ENCODE measurements around the gene ABLIM2.

ABLIM2 gene

DNA sequence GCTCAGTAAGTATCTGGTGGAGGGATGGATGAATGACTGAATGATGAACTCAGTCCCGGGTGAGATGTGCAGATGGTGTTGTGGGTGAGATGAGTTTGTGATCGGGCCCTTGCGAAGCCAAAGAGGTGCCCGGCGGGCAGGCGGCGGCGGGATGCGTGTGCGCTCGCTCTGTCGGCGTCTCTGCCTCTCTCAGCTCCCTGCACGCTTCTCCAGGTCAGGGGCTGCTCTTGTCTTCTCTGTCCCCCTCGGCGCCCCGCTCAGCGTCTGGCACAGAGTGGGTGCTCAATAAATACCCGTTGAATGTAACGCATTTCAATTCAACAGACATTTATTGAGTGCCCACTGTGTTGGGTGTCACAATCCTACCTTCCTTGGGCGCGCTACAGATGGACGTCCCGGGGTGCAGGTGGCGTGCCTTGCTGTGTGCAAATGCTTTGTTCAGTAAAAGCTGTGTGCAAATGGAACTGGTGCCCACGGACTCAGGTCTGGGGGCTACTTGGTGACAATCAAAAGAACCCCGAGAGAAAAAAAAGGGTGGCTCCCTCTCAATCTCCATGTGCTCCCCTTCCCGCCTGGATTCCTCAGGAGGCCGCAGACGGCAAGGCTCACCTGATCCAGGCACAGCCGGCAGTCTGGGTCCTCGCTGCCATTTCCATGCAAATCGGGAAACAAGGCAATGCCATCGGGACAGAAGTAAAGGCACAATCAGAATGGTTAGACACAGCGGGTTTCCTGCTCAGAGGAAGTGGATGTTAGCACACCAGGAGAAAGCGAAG is 153.4 kb downstream of the ABLIM2 start:
- H3K79me1 ChIP-seq (ENCODE audit: low read length), result no peaks in the 10 kb centered on the region
- no peak overlapping the region for H3K18ac ChIP-seq (ENCODE audit: low read length)
- H4K8ac ChIP-seq (ENCODE audit: low read depth, low read length), result no peak overlapping the region
- H3K27ac ChIP-seq (ENCODE audit: low read depth, low read length), result no peak overlapping the region
- no peak overlapping the region for H3K4me3 ChIP-seq (ENCODE audit: low read length)
- H3K36me3 ChIP-seq (ENCODE audit: control insufficient read depth, insufficient read depth, low read length), result no peaks in the 10 kb centered on the region
- no peak overlapping the region for H3K23ac ChIP-seq (ENCODE audit: low read length)
- H3K4me2 ChIP-seq (ENCODE audit: low read length), result no peak overlapping the region
- no peak for DNase-seq
- H3K56ac ChIP-seq (ENCODE audit: low read length), result no peak overlapping the region
- WGBS (ENCODE audit: extremely low coverage, insufficient coverage, low lambda C conversion rate), result no CpG with 5 or more reads among the region's 36 CpGs
- H3K4ac ChIP-seq (ENCODE audit: low read depth, low read length), result no peak overlapping the region
- H3K27me3 ChIP-seq (ENCODE audit: insufficient read depth, low read length, poor library complexity), result no peaks in the 10 kb centered on the region
- no peaks in the 10 kb centered on the region for H3K79me2 ChIP-seq (ENCODE audit: control insufficient read depth, insufficient read depth, low read length)
- H2BK15ac ChIP-seq (replicated peaks; ENCODE audit: low read depth), result no peak overlapping the region
- H3K9ac ChIP-seq (ENCODE audit: low read length), result no peak overlapping the region
- no peaks in the 10 kb centered on the region for H3K4me1 ChIP-seq (ENCODE audit: control insufficient read depth, low read depth, low read length)
- no peak overlapping the region for H2AK5ac ChIP-seq (ENCODE audit: low read length)
- H2BK120ac ChIP-seq (ENCODE audit: low read depth, low read length), result no peak overlapping the region
- no peak overlapping the region for H4K5ac ChIP-seq (ENCODE audit: low read length)
- no peak overlapping the region for H2BK5ac ChIP-seq (ENCODE audit: low read length)

DNA sequence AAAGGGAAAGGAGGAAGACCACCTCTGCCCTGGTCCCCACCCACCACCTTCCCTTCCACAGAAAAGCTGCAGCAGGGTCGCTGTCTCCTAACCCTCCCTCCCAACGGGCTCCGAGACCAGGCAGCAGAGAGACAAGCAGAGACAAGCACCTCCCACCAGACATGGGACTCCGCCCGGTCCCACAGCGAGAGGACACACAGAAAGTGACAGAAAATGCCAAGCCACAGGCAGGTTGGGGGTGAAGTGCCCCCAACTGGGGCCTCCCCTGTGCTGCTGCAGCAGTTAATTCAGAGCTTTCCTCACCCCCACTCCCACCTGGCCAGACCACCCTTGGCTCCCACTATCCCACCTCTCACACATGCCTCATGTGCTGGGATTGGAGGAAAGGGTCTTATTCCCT is 154.5 kb downstream of the ABLIM2 start:
- Histone ChIP-seq H4K8ac (ENCODE audit: low read depth, low read length) (no peak overlapping the region), H3K18ac (ENCODE audit: low read length) (no peak overlapping the region), H3K27ac (ENCODE audit: low read depth, low read length) (no peak overlapping the region), H3K79me2 (ENCODE audit: control insufficient read depth, insufficient read depth, low read length) (no peaks in the 10 kb centered on the region), H3K4me2 (ENCODE audit: low read length) (no peak overlapping the region), H2AK5ac (ENCODE audit: low read length) (no peak overlapping the region), H2BK5ac (ENCODE audit: low read length) (no peak overlapping the region), H3K4me3 (ENCODE audit: low read length) (no peak overlapping the region), H2BK15ac (replicated peaks; ENCODE audit: low read depth) (no peak overlapping the region), H3K56ac (ENCODE audit: low read length) (peak overlapping the region; percentile 8), H3K23ac (ENCODE audit: low read length) (no peak overlapping the region), H3K4ac (ENCODE audit: low read depth, low read length) (no peak overlapping the region), H3K27me3 (ENCODE audit: insufficient read depth, low read length, poor library complexity) (no peaks in the 10 kb centered on the region), H4K5ac (ENCODE audit: low read length) (no peak overlapping the region), H3K36me3 (ENCODE audit: control insufficient read depth, insufficient read depth, low read length) (no peaks in the 10 kb centered on the region), H2BK120ac (ENCODE audit: low read depth, low read length) (no peak overlapping the region), H3K79me1 (ENCODE audit: low read length) (no peaks in the 10 kb centered on the region), H3K4me1 (ENCODE audit: control insufficient read depth, low read depth, low read length) (no peaks in the 10 kb centered on the region), H3K9ac (ENCODE audit: low read length) (no peak overlapping the region)
- DNase-seq, result no peak
- WGBS (ENCODE audit: extremely low coverage, insufficient coverage, low lambda C conversion rate), result no CpG with 5 or more reads among the region's 6 CpGs

DNA sequence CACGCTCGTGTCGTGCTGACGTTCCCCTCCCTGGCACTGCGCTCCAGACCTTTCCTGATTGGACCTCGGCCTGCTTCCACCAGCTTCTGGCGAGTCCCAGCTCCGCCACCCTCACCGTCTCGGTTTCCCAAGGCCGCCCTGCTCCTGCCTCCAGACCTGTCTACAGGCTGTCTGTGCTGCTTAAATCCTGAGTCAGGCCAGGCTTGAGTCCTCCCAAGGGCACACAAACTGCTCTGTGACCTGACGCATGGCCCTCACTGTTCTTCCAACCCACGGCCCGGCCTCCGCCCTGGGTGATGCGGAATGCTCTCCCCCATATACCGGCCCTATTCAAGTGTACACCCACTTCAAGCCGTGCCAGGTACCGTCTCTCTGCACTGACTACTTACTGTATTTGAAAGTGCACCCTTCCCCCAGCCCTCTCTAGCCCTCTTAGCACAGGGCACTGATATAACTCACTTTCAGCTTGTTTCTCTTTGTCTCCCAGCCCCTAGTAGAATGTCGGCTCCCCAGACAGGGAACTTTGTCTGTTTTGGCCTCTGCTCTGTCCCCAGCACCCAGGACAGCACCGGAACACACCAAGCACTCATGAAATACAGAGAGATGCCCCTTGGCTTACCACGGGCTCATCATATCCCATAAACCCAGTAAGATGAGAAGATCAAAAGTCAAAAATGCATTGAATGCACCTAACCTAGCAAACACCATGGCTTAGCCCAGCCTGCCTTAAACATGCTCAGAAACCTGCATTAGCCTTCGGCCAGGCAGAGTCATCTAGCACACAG is 155.9 kb downstream of the ABLIM2 start:
- no peaks in the 10 kb centered on the region for H3K36me3 ChIP-seq (ENCODE audit: control insufficient read depth, insufficient read depth, low read length)
- H3K79me2 ChIP-seq (ENCODE audit: control insufficient read depth, insufficient read depth, low read length), result no peaks in the 10 kb centered on the region
- H2BK120ac ChIP-seq (ENCODE audit: low read depth, low read length), result no peak overlapping the region
- H3K56ac ChIP-seq (ENCODE audit: low read length), result no peak overlapping the region
- no peak overlapping the region for H4K5ac ChIP-seq (ENCODE audit: low read length)
- no CpG with 5 or more reads among the region's 23 CpGs for WGBS (ENCODE audit: extremely low coverage, insufficient coverage, low lambda C conversion rate)
- H2AK5ac ChIP-seq (ENCODE audit: low read length), result no peak overlapping the region
- no peak overlapping the region for H3K4ac ChIP-seq (ENCODE audit: low read depth, low read length)
- H4K8ac ChIP-seq (ENCODE audit: low read depth, low read length), result no peak overlapping the region
- DNase-seq, result no peak
- H3K9ac ChIP-seq (ENCODE audit: low read length), result no peak overlapping the region
- H3K4me3 ChIP-seq (ENCODE audit: low read length), result no peak overlapping the region
- H3K27me3 ChIP-seq (ENCODE audit: insufficient read depth, low read length, poor library complexity), result no peaks in the 10 kb centered on the region
- H3K4me1 ChIP-seq (ENCODE audit: control insufficient read depth, low read depth, low read length), result no peaks in the 10 kb centered on the region
- no peaks in the 10 kb centered on the region for H3K79me1 ChIP-seq (ENCODE audit: low read length)
- H3K18ac ChIP-seq (ENCODE audit: low read length), result no peak overlapping the region
- peak overlapping the region; percentile 66 for H3K23ac ChIP-seq (ENCODE audit: low read length)
- no peak overlapping the region for H3K27ac ChIP-seq (ENCODE audit: low read depth, low read length)
- no peak overlapping the region for H3K4me2 ChIP-seq (ENCODE audit: low read length)
- H2BK15ac ChIP-seq (replicated peaks; ENCODE audit: low read depth), result no peak overlapping the region
- no peak overlapping the region for H2BK5ac ChIP-seq (ENCODE audit: low read length)

GRCh38 chr4:8001564-8002355 is 156.9 kb downstream of the ABLIM2 start:
- no peaks in the 10 kb centered on the region for H3K79me2 ChIP-seq (ENCODE audit: control insufficient read depth, insufficient read depth, low read length)
- no peaks in the 10 kb centered on the region for H3K27me3 ChIP-seq (ENCODE audit: insufficient read depth, low read length, poor library complexity)
- H3K23ac ChIP-seq (ENCODE audit: low read length), result no peak overlapping the region
- no peak overlapping the region for H3K4me2 ChIP-seq (ENCODE audit: low read length)
- H3K9ac ChIP-seq (ENCODE audit: low read length), result no peak overlapping the region
- H2AK5ac ChIP-seq (ENCODE audit: low read length), result no peak overlapping the region
- H3K36me3 ChIP-seq (ENCODE audit: control insufficient read depth, insufficient read depth, low read length), result no peaks in the 10 kb centered on the region
- H2BK120ac ChIP-seq (ENCODE audit: low read depth, low read length), result no peak overlapping the region
- no peaks in the 10 kb centered on the region for H3K4me1 ChIP-seq (ENCODE audit: control insufficient read depth, low read depth, low read length)
- no peak overlapping the region for H4K8ac ChIP-seq (ENCODE audit: low read depth, low read length)
- H3K18ac ChIP-seq (ENCODE audit: low read length), result no peak overlapping the region
- H4K5ac ChIP-seq (ENCODE audit: low read length), result no peak overlapping the region
- H2BK15ac ChIP-seq (replicated peaks; ENCODE audit: low read depth), result no peak overlapping the region
- H3K56ac ChIP-seq (ENCODE audit: low read length), result no peak overlapping the region
- no peak overlapping the region for H3K4me3 ChIP-seq (ENCODE audit: low read length)
- H2BK5ac ChIP-seq (ENCODE audit: low read length), result no peak overlapping the region
- WGBS (ENCODE audit: extremely low coverage, insufficient coverage, low lambda C conversion rate), result no CpG with 5 or more reads among the region's 15 CpGs
- H3K4ac ChIP-seq (ENCODE audit: low read depth, low read length), result no peak overlapping the region
- no peak overlapping the region for H3K27ac ChIP-seq (ENCODE audit: low read depth, low read length)
- DNase-seq, result no peak
- H3K79me1 ChIP-seq (ENCODE audit: low read length), result no peaks in the 10 kb centered on the region

DNA sequence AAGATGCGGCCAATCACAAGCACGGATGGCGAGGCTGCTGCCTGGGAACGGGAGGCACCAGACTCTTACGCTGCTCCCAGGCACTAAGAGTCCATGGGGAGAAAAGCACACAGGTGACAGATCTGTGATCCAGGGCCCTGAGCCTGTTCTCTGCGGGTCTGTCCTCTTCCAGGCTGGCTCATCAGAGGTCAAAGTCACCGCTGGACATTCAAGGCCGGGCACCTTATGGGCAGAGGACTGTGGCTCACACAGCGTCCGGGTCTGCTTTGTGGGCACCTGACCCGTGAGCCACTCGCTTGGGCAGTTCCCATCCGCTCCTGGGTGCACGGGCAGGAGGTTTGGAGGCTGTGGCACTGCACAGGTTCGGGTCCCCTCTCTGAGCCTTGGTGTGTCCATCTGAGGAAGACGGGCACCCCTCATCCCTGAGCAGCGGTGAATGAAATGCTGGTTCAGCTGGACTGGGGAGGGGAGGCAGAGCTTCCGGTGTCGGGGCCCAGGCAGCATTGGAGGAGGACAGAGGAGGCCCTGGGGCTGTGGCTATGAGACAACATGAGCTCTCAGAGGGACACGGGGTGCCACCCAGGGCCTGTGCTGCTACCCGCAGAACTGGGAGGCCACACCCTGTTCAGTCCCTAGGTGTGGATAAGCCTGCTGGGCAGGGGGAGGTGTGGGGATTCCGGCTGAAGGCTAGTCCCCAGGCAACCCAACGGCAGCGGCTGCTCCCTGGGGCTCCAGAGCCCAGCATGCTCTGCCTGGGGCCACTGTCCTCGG is 157.7 kb downstream of the ABLIM2 start:
- Histone ChIP-seq H2BK15ac (replicated peaks; ENCODE audit: low read depth) (no peak overlapping the region), H2BK5ac (ENCODE audit: low read length) (no peak overlapping the region), H3K4ac (ENCODE audit: low read depth, low read length) (no peak overlapping the region), H3K4me3 (ENCODE audit: low read length) (no peak overlapping the region), H3K36me3 (ENCODE audit: control insufficient read depth, insufficient read depth, low read length) (no peaks in the 10 kb centered on the region), H3K23ac (ENCODE audit: low read length) (no peak overlapping the region), H3K79me2 (ENCODE audit: control insufficient read depth, insufficient read depth, low read length) (no peaks in the 10 kb centered on the region), H3K4me1 (ENCODE audit: control insufficient read depth, low read depth, low read length) (no peaks in the 10 kb centered on the region), H3K79me1 (ENCODE audit: low read length) (no peaks in the 10 kb centered on the region), H4K5ac (ENCODE audit: low read length) (no peak overlapping the region), H3K56ac (ENCODE audit: low read length) (no peak overlapping the region), H4K8ac (ENCODE audit: low read depth, low read length) (no peak overlapping the region), H2AK5ac (ENCODE audit: low read length) (no peak overlapping the region), H3K4me2 (ENCODE audit: low read length) (no peak overlapping the region), H2BK120ac (ENCODE audit: low read depth, low read length) (no peak overlapping the region), H3K18ac (ENCODE audit: low read length) (no peak overlapping the region), H3K27me3 (ENCODE audit: insufficient read depth, low read length, poor library complexity) (no peaks in the 10 kb centered on the region), H3K27ac (ENCODE audit: low read depth, low read length) (no peak overlapping the region), H3K9ac (ENCODE audit: low read length) (no peak overlapping the region)
- DNase-seq, result no peak
- no CpG with 5 or more reads among the region's 25 CpGs for WGBS (ENCODE audit: extremely low coverage, insufficient coverage, low lambda C conversion rate)

Data from mesendoderm (in vitro differentiated cells).